Measurements from ENCODE around the gene GALNT18.
A peak's percentile ranks its signal among the peaks of the same experiment; 100 is the strongest.

Gene GALNT18

DNA sequence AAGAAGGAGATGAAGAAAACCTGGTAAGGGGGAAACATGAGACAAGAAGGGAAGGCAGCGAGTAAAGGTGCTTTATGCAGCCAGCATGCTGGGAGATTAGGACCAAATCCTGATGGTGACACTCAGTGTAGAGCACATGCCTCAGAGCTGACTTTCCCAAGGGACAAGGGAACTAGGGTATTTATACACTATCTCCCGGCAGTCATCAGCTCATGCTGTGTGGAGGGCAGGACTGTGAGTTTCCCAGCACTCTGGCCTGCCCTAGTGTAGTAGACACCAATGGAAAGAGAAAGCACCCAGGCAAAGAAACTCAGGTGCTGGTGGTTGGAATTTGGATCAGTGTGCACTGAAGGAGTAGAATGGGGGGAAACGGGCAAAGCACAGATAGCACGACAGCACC is 140.4 kb downstream of the GALNT18 start:
- H3K4me2 ChIP-seq (ENCODE audit: insufficient read depth, low read length, poor library complexity, severe bottlenecking): no peak overlapping the region
- H3K4me3 ChIP-seq (ENCODE audit: low read length in 2 of 2): no peak overlapping the region
- H4K8ac ChIP-seq (ENCODE audit: low read depth, low read length): no peak overlapping the region
- no peak overlapping the region for H2BK15ac ChIP-seq (ENCODE audit: low read length)
- H3K9ac ChIP-seq (ENCODE audit: low read depth, low read length, poor library complexity): no peak overlapping the region
- no peak for DNase-seq (ENCODE audit: low spot score)
- no peak overlapping the region for H3K18ac ChIP-seq (ENCODE audit: low read length)
- no peak overlapping the region for H2AFZ ChIP-seq (ENCODE audit: low read length)
- H2BK12ac ChIP-seq (ENCODE audit: low read length): no peak overlapping the region
- no peak overlapping the region for H2AK5ac ChIP-seq (ENCODE audit: low read depth, low read length)
- H3K23ac ChIP-seq (ENCODE audit: low read depth, low read length, poor library complexity): no peak overlapping the region
- H3K4me1 ChIP-seq (ENCODE audit: control insufficient read depth in 2 of 2, insufficient read depth in 1 of 2, low read depth in 1 of 2, low read length in 2 of 2): no peaks in the 10 kb centered on the region
- no peaks in the 10 kb centered on the region for H3K27me3 ChIP-seq (ENCODE audit: control insufficient read depth in 3 of 3, insufficient read depth in 3 of 3, low read depth in 1 of 3, low read length in 3 of 3)
- H2BK5ac ChIP-seq (ENCODE audit: low read length): no peak overlapping the region
- no peak overlapping the region for H3K14ac ChIP-seq (ENCODE audit: low read length)
- no peak overlapping the region for H3K4ac ChIP-seq (ENCODE audit: low read length)
- WGBS, 2 donors (ENCODE audit: extremely low coverage in 2 of 2, insufficient read length in 2 of 2, insufficient replicate concordance in 1 of 2): no CpG with 5 or more reads among the region's 4 CpGs
- no peak overlapping the region for H2BK120ac ChIP-seq (ENCODE audit: low read depth, low read length)
- H3K36me3 ChIP-seq (replicated peaks in 1 of 2; ENCODE audit: control insufficient read depth in 2 of 2, insufficient read depth in 2 of 2, low read length in 2 of 2): no peaks in the 10 kb centered on the region
- no peak overlapping the region for H3K27ac ChIP-seq (replicated peaks; ENCODE audit: low read length)
- H4K91ac ChIP-seq (ENCODE audit: low read depth, low read length, poor library complexity): no peak overlapping the region
- H3K9me3 ChIP-seq (replicated peaks in 1 of 2; ENCODE audit: control insufficient read depth in 2 of 2, insufficient read depth in 1 of 2, low read depth in 1 of 2, low read length in 2 of 2): no peaks in the 10 kb centered on the region
- no peaks in the 10 kb centered on the region for H3K79me1 ChIP-seq (ENCODE audit: low read depth, low read length)

GRCh38 chr11:11480971-11481370 is 140.8 kb downstream of the GALNT18 start:
- no peak overlapping the region for H2BK5ac ChIP-seq (ENCODE audit: low read length)
- WGBS, 2 donors (ENCODE audit: extremely low coverage in 2 of 2, insufficient read length in 2 of 2, insufficient replicate concordance in 1 of 2): no CpG with 5 or more reads among the region's 3 CpGs
- no peak overlapping the region for H4K8ac ChIP-seq (ENCODE audit: low read depth, low read length)
- H3K4ac ChIP-seq (ENCODE audit: low read length): no peak overlapping the region
- DNase-seq (ENCODE audit: low spot score): no peak
- no peak overlapping the region for H3K27ac ChIP-seq (replicated peaks; ENCODE audit: low read length)
- H2AFZ ChIP-seq (ENCODE audit: low read length): no peak overlapping the region
- H2BK12ac ChIP-seq (ENCODE audit: low read length): no peak overlapping the region
- H2BK15ac ChIP-seq (ENCODE audit: low read length): no peak overlapping the region
- no peak overlapping the region for H4K91ac ChIP-seq (ENCODE audit: low read depth, low read length, poor library complexity)
- no peak overlapping the region for H3K4me3 ChIP-seq (ENCODE audit: low read length in 2 of 2)
- no peak overlapping the region for H3K18ac ChIP-seq (ENCODE audit: low read length)
- H2AK5ac ChIP-seq (ENCODE audit: low read depth, low read length): no peak overlapping the region
- no peak overlapping the region for H3K14ac ChIP-seq (ENCODE audit: low read length)
- H3K23ac ChIP-seq (ENCODE audit: low read depth, low read length, poor library complexity): no peak overlapping the region
- H3K4me2 ChIP-seq (ENCODE audit: insufficient read depth, low read length, poor library complexity, severe bottlenecking): no peak overlapping the region
- H2BK120ac ChIP-seq (ENCODE audit: low read depth, low read length): no peak overlapping the region
- no peaks in the 10 kb centered on the region for H3K27me3 ChIP-seq (ENCODE audit: control insufficient read depth in 3 of 3, insufficient read depth in 3 of 3, low read depth in 1 of 3, low read length in 3 of 3)
- no peaks in the 10 kb centered on the region for H3K4me1 ChIP-seq (ENCODE audit: control insufficient read depth in 2 of 2, insufficient read depth in 1 of 2, low read depth in 1 of 2, low read length in 2 of 2)
- H3K9me3 ChIP-seq (replicated peaks in 1 of 2; ENCODE audit: control insufficient read depth in 2 of 2, insufficient read depth in 1 of 2, low read depth in 1 of 2, low read length in 2 of 2): no peaks in the 10 kb centered on the region
- no peak overlapping the region for H3K9ac ChIP-seq (ENCODE audit: low read depth, low read length, poor library complexity)
- H3K36me3 ChIP-seq (replicated peaks in 1 of 2; ENCODE audit: control insufficient read depth in 2 of 2, insufficient read depth in 2 of 2, low read length in 2 of 2): no peaks in the 10 kb centered on the region
- H3K79me1 ChIP-seq (ENCODE audit: low read depth, low read length): no peaks in the 10 kb centered on the region

GRCh38 chr11:11478687-11479086 is 143.1 kb downstream of the GALNT18 start:
- Histone ChIP-seq H2BK15ac (ENCODE audit: low read length) (no peak overlapping the region), H3K4me2 (ENCODE audit: insufficient read depth, low read length, poor library complexity, severe bottlenecking) (no peak overlapping the region)
- no CpG with 5 or more reads among the region's 12 CpGs for WGBS, 2 donors (ENCODE audit: extremely low coverage in 2 of 2, insufficient read length in 2 of 2, insufficient replicate concordance in 1 of 2)

DNA sequence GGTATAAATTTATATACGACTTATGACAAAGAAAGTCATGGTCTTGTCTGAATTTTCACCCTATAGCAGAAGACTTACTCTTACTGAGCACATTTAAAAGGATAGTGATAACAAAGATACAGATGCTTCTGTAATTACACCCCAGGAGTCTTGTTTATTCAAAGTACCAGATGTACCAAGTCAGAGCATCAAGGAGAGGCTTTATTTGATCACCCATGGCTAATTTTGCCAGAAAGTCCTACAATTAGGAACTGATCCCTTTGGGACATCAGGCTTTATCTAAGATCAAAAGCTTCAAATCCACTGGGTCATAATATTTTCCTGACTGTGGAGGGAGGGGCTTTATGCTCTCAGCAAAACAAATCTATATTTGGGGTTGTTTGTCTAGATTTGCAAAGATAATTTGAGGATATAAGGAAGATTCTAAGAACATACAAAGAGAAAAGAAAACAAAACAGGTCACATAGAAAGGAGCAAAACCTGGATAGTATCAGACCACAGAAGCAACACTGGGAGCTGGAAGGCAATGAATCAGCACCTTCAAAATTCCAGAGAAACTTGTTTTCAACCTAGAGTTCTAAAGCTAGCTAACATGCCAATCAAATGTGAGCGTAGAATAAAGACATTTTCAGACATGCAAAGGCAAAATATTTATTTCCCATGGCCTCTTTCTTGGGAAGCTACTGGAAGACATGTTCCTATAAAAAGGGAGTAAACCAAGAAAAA is 143.9 kb downstream of the GALNT18 start:
- H2BK5ac ChIP-seq (ENCODE audit: low read length): no peak overlapping the region
- no peak overlapping the region for H2AFZ ChIP-seq (ENCODE audit: low read length)
- no peaks in the 10 kb centered on the region for H3K79me1 ChIP-seq (ENCODE audit: low read depth, low read length)
- H3K27me3 ChIP-seq (ENCODE audit: control insufficient read depth in 3 of 3, insufficient read depth in 3 of 3, low read depth in 1 of 3, low read length in 3 of 3): no peaks in the 10 kb centered on the region
- H3K4me3 ChIP-seq (ENCODE audit: low read length in 2 of 2): no peak overlapping the region
- H3K14ac ChIP-seq (ENCODE audit: low read length): no peak overlapping the region
- H3K23ac ChIP-seq (ENCODE audit: low read depth, low read length, poor library complexity): no peak overlapping the region
- no peak overlapping the region for H3K4ac ChIP-seq (ENCODE audit: low read length)
- H3K36me3 ChIP-seq (replicated peaks in 1 of 2; ENCODE audit: control insufficient read depth in 2 of 2, insufficient read depth in 2 of 2, low read length in 2 of 2): no peaks in the 10 kb centered on the region
- H2BK15ac ChIP-seq (ENCODE audit: low read length): no peak overlapping the region
- H4K8ac ChIP-seq (ENCODE audit: low read depth, low read length): no peak overlapping the region
- no peak overlapping the region for H3K4me2 ChIP-seq (ENCODE audit: insufficient read depth, low read length, poor library complexity, severe bottlenecking)
- no peak overlapping the region for H2AK5ac ChIP-seq (ENCODE audit: low read depth, low read length)
- H3K9ac ChIP-seq (ENCODE audit: low read depth, low read length, poor library complexity): no peak overlapping the region
- H4K91ac ChIP-seq (ENCODE audit: low read depth, low read length, poor library complexity): no peak overlapping the region
- no peaks in the 10 kb centered on the region for H3K4me1 ChIP-seq (ENCODE audit: control insufficient read depth in 2 of 2, insufficient read depth in 1 of 2, low read depth in 1 of 2, low read length in 2 of 2)
- H2BK12ac ChIP-seq (ENCODE audit: low read length): no peak overlapping the region
- no peak overlapping the region for H2BK120ac ChIP-seq (ENCODE audit: low read depth, low read length)
- no CpG with 5 or more reads among the region's 2 CpGs for WGBS, 2 donors (ENCODE audit: extremely low coverage in 2 of 2, insufficient read length in 2 of 2, insufficient replicate concordance in 1 of 2)
- DNase-seq (ENCODE audit: low spot score): no peak
- no peaks in the 10 kb centered on the region for H3K9me3 ChIP-seq (replicated peaks in 1 of 2; ENCODE audit: control insufficient read depth in 2 of 2, insufficient read depth in 1 of 2, low read depth in 1 of 2, low read length in 2 of 2)
- no peak overlapping the region for H3K27ac ChIP-seq (replicated peaks; ENCODE audit: low read length)
- H3K18ac ChIP-seq (ENCODE audit: low read length): no peak overlapping the region

More at GRCh38 chr11:11478687-11479086, 143.1 kb downstream of the GALNT18 start:
- Histone ChIP-seq H3K4me3 (ENCODE audit: low read length in 2 of 2) (no peak overlapping the region), H3K27ac (replicated peaks; ENCODE audit: low read length) (no peak overlapping the region), H3K14ac (ENCODE audit: low read length) (peak overlapping the region; percentile 17), H3K36me3 (replicated peaks in 1 of 2; ENCODE audit: control insufficient read depth in 2 of 2, insufficient read depth in 2 of 2, low read length in 2 of 2) (no peaks in the 10 kb centered on the region), H2BK120ac (ENCODE audit: low read depth, low read length) (no peak overlapping the region), H4K8ac (ENCODE audit: low read depth, low read length) (no peak overlapping the region), H2AFZ (ENCODE audit: low read length) (no peak overlapping the region), H3K79me1 (ENCODE audit: low read depth, low read length) (no peaks in the 10 kb centered on the region), H4K91ac (ENCODE audit: low read depth, low read length, poor library complexity) (no peak overlapping the region), H2BK5ac (ENCODE audit: low read length) (no peak overlapping the region), H2AK5ac (ENCODE audit: low read depth, low read length) (no peak overlapping the region), H3K23ac (ENCODE audit: low read depth, low read length, poor library complexity) (no peak overlapping the region), H3K9ac (ENCODE audit: low read depth, low read length, poor library complexity) (no peak overlapping the region), H3K9me3 (replicated peaks in 1 of 2; ENCODE audit: control insufficient read depth in 2 of 2, insufficient read depth in 1 of 2, low read depth in 1 of 2, low read length in 2 of 2) (no peaks in the 10 kb centered on the region), H3K4me1 (ENCODE audit: control insufficient read depth in 2 of 2, insufficient read depth in 1 of 2, low read depth in 1 of 2, low read length in 2 of 2) (no peaks in the 10 kb centered on the region), H2BK12ac (ENCODE audit: low read length) (no peak overlapping the region), H3K27me3 (ENCODE audit: control insufficient read depth in 3 of 3, insufficient read depth in 3 of 3, low read depth in 1 of 3, low read length in 3 of 3) (no peaks in the 10 kb centered on the region), H3K4ac (ENCODE audit: low read length) (no peak overlapping the region), H3K18ac (ENCODE audit: low read length) (no peak overlapping the region)
- DNase-seq (ENCODE audit: low spot score): no peak

All from neuronal stem cell (in vitro differentiated cells).